Parathyroid adenoma (tissue), 2 donors: ENCODE measurements around the gene PEMT.

Experiments used
- H2AFZ ChIP-seq: fragments of 300-600 bp; sonication (generic); one replicate; pipeline ENCODE4 v1.7.0; 2017; ENCODE audit warnings: antibody characterized with exemption, mild to moderate bottlenecking
- H3K27ac ChIP-seq: fragments of 300-600 bp; sonication (generic); one replicate; pipeline ENCODE4 v1.7.0; 2017
- H3K27me3 ChIP-seq: fragments of 300-600 bp; sonication (generic); one replicate; pipeline ENCODE4 v1.7.0; 2017; ENCODE audit warnings: low read length; ENCODE audit not compliant: control insufficient read depth, insufficient read depth
- H3K36me3 ChIP-seq: fragments of 300-600 bp; sonication (generic); one replicate; pipeline ENCODE4 v1.7.0; 2017; ENCODE audit warnings: low read length; ENCODE audit not compliant: control insufficient read depth, insufficient read depth
- H3K4me1 ChIP-seq: fragments of 300-600 bp; sonication (generic); one replicate; pipeline ENCODE4 v1.7.0; 2017; ENCODE audit warnings: control low read depth
- H3K4me2 ChIP-seq: fragments of 300-600 bp; sonication (generic); one replicate; pipeline ENCODE4 v1.7.0; 2017; ENCODE audit warnings: low read length
- H3K4me3 ChIP-seq: fragments of 300-600 bp; sonication (generic); one replicate; pipeline ENCODE4 v1.7.0; 2017; ENCODE audit warnings: low read depth, low read length
- H3K79me2 ChIP-seq: fragments of 300-600 bp; sonication (generic); one replicate; pipeline ENCODE4 v1.7.0; 2017; ENCODE audit warnings: control low read depth
- H3K9ac ChIP-seq: fragments of 300-600 bp; sonication (generic); one replicate; pipeline ENCODE4 v1.7.0; 2017; ENCODE audit warnings: mild to moderate bottlenecking
- H3K9me3 ChIP-seq: fragments of 300-600 bp; sonication (generic); one replicate; pipeline ENCODE4 v1.7.0; 2017; ENCODE audit warnings: low read length; ENCODE audit not compliant: control insufficient read depth
- TF ChIP-seq, protein P1 (sequence below): fragments of 300-600 bp; sonication (generic); IDR thresholded peaks from one replicate; pipeline ENCODE4 v1.7.0; 2017; ENCODE audit warnings: antibody characterized with exemption, mild to moderate bottlenecking
- donor health status: primary hyperparathyroidism.

The PEMT gene

GRCh38 chr17:17548044-17548443, 43.5 kb downstream of the PEMT start:
- H3K36me3 ChIP-seq, result no peaks in the 10 kb centered on the region
- no peaks in the 10 kb centered on the region for H3K27me3 ChIP-seq
- H3K9me3 ChIP-seq, result no peaks in the 10 kb centered on the region
- no peaks in the 10 kb centered on the region for H3K79me2 ChIP-seq
- no peak overlapping the region for H2AFZ ChIP-seq
- H3K9ac ChIP-seq, result no peak overlapping the region
- no peak overlapping the region for H3K4me2 ChIP-seq
- H3K27ac ChIP-seq, result no peak overlapping the region
- no peak overlapping the region for H3K4me3 ChIP-seq
- TF ChIP-seq, protein P1, sequence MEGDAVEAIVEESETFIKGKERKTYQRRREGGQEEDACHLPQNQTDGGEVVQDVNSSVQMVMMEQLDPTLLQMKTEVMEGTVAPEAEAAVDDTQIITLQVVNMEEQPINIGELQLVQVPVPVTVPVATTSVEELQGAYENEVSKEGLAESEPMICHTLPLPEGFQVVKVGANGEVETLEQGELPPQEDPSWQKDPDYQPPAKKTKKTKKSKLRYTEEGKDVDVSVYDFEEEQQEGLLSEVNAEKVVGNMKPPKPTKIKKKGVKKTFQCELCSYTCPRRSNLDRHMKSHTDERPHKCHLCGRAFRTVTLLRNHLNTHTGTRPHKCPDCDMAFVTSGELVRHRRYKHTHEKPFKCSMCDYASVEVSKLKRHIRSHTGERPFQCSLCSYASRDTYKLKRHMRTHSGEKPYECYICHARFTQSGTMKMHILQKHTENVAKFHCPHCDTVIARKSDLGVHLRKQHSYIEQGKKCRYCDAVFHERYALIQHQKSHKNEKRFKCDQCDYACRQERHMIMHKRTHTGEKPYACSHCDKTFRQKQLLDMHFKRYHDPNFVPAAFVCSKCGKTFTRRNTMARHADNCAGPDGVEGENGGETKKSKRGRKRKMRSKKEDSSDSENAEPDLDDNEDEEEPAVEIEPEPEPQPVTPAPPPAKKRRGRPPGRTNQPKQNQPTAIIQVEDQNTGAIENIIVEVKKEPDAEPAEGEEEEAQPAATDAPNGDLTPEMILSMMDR, result no peak
- H3K4me1 ChIP-seq, result no peaks in the 10 kb centered on the region

- TF ChIP-seq, protein P1, result no peak
- Histone ChIP-seq H3K4me1 (no peaks in the 10 kb centered on the region), H3K36me3 (no peaks in the 10 kb centered on the region)
These were observed 44.2 kb downstream of the PEMT start for GRCh38 chr17:17547210-17547764.

DNA sequence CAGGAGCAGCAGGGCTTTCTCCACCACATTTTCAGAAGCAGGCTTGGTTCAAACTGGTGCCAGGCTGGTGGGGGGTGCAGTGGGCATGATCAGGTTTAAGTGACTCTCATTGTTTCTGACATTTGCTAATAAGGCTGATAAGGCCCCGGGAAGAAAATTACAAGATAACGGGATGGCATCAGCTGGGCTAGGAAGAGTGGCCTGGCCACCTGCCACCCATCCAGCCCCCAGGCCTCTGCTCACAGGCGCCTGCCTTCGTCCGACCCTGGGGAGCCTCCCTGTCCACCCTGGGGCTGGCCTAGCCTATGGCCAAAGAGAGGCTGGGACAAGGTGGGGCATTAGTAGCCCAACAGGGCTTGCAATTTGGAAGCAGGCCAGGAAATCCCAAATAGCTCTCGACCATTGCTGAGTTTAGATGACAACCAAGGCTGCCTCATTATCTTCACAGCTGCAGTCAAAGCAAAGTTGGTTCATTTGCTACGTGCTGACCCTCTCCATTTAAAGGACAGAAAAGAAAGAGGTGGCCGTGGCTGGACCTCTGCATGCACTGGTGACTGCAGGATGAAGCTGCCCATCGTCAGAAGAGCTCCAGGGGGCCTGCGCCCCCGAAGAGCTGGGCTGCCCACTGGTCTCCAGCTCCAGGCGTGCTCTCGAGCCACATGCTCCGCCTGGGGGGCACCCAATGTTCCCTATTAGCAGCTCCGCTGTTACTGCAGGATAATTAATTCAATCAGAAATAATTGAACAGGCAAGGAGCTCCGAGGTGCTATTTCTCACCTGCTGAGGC, 44.9 kb downstream of the PEMT start:
- Histone ChIP-seq H3K36me3 (no peaks in the 10 kb centered on the region), H3K27me3 (no peaks in the 10 kb centered on the region), H3K79me2 (no peaks in the 10 kb centered on the region), H3K27ac (no peak overlapping the region), H3K4me1 (no peaks in the 10 kb centered on the region), H3K4me3 (no peak overlapping the region), H3K9ac (no peak overlapping the region), H2AFZ (no peak overlapping the region), H3K9me3 (no peaks in the 10 kb centered on the region), H3K4me2 (no peak overlapping the region)
- TF ChIP-seq, protein P1, result no peak

More at GRCh38 chr17:17547210-17547764, 44.2 kb downstream of the PEMT start:
- Histone ChIP-seq H3K9ac (no peak overlapping the region), H3K4me2 (no peak overlapping the region), H3K27ac (no peak overlapping the region), H3K79me2 (no peaks in the 10 kb centered on the region), H3K9me3 (no peaks in the 10 kb centered on the region), H2AFZ (no peak overlapping the region), H3K4me3 (no peak overlapping the region), H3K27me3 (no peaks in the 10 kb centered on the region)

- Histone ChIP-seq H3K9me3 (no peaks in the 10 kb centered on the region), H2AFZ (no peak overlapping the region), H3K4me3 (no peak overlapping the region), H3K27ac (no peak overlapping the region), H3K9ac (no peak overlapping the region), H3K79me2 (no peaks in the 10 kb centered on the region), H3K27me3 (no peaks in the 10 kb centered on the region), H3K4me2 (no peak overlapping the region), H3K36me3 (no peaks in the 10 kb centered on the region), H3K4me1 (no peaks in the 10 kb centered on the region)
- TF ChIP-seq, protein P1, result no peak
These were observed 45.5 kb downstream of the PEMT start for GRCh38 chr17:17545984-17546383.
